CD4-positive, alpha-beta T cell treated with Interferon gamma for 1 hour (primary cell): ENCODE results near the gene PCBP1.
"Not testable (repeated sequence)": the region's sequence is repeated elsewhere in the genome, so short reads cannot be mapped to it uniquely, and the experiment has no call there.

Experiments
- DNase-seq: peaks from one replicate; pipeline ENCODE4 v3.0.0-alpha.2; 2020

PCBP1 gene

GRCh38 chr2:70083344-70084156, 3.7 kb upstream of the PCBP1 start:
- DNase-seq: peak; percentile 47

- peak; percentile 82 for DNase-seq
Observed at GRCh38 chr2:70084973-70085710, 2.1 kb upstream of the PCBP1 start.

- DNase-seq: no peak
Observed at GRCh38 chr2:70085711-70086277, 1.5 kb upstream of the PCBP1 start.

- DNase-seq: peak; percentile 81
Observed at GRCh38 chr2:70086278-70086837, 919 bp upstream of the PCBP1 start.

DNA sequence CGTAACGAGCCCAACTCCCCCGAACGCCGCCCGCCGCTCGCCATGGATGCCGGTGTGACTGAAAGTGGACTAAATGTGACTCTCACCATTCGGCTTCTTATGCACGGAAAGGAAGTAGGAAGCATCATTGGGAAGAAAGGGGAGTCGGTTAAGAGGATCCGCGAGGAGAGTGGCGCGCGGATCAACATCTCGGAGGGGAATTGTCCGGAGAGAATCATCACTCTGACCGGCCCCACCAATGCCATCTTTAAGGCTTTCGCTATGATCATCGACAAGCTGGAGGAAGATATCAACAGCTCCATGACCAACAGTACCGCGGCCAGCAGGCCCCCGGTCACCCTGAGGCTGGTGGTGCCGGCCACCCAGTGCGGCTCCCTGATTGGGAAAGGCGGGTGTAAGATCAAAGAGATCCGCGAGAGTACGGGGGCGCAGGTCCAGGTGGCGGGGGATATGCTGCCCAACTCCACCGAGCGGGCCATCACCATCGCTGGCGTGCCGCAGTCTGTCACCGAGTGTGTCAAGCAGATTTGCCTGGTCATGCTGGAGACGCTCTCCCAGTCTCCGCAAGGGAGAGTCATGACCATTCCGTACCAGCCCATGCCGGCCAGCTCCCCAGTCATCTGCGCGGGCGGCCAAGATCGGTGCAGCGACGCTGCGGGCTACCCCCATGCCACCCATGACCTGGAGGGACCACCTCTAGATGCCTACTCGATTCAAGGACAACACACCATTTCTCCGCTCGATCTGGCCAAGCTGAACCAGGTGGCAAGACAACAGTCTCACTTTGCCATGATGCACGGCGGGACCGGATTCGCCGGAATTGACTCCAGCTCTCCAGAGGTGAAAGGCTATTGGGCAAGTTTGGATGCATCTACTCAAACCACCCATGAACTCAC, 673 bp downstream of the PCBP1 start:
- DNase-seq: peak; percentile 53

GRCh38 chr2:70088598-70089219, 1.4 kb downstream of the PCBP1 start:
- DNase-seq: no peak

DNA sequence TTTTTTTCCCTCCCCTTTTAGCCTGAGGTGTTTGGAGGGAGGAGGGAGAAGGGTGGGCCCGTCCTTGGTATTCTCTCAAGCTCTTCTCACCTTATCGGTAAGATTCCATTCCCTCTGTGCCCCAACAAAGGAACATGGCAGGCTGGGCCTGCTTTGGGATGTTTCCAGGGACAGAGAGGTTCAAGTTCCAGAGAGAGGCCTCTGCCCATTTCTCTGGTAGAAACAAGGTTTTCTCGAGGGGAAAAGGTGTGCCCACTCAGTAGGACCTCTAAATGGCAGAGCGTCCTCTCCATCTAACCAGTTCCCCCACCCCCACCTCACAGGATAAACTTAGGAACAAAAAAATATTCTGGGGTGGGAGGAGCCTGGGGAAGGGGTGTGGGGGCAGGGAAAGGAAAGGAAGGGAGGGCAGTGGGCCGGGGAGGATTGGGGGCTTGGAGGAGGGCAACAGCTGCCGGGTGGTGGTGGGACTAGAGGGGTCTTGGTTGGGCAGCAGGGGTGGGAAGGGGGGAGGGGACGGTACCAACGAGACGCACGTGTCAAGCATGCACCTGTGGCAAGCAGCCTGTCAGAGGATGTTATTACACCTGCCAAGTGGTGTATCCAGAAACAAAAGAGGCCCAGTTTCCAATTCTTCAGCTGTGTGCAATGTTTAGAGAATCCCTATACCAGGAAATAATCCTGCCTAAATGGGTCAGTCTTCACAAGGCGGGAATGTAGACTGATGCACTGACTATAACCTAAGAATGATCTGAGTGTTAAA, 2.1 kb downstream of the PCBP1 start:
- DNase-seq: no peak

DNA sequence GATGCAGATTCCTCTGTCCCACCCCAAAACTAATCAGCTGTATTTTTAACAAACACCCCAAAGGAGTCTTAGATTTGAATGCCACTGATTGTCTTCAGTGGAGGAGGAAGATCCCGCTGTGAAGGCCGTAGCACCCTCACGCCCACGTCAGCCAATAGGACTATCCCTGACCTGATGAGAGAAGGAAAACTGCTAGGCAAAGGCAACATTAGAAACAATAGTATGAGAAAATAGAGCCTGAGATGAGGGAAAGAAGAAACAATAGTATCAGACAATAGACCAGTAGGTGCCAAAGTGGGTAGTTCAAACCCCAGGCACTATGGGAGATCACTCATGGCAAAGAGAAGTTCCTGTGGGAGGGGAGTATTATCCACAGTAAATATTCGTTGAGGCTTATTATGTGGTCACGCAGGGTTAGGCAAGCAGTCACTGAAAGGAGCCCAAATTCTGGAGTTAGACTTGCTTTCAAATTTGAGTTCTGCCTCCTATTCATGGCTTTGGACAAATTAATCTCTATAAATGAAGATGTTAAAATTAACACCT, 2.8 kb downstream of the PCBP1 start:
- DNase-seq: no peak

DNA sequence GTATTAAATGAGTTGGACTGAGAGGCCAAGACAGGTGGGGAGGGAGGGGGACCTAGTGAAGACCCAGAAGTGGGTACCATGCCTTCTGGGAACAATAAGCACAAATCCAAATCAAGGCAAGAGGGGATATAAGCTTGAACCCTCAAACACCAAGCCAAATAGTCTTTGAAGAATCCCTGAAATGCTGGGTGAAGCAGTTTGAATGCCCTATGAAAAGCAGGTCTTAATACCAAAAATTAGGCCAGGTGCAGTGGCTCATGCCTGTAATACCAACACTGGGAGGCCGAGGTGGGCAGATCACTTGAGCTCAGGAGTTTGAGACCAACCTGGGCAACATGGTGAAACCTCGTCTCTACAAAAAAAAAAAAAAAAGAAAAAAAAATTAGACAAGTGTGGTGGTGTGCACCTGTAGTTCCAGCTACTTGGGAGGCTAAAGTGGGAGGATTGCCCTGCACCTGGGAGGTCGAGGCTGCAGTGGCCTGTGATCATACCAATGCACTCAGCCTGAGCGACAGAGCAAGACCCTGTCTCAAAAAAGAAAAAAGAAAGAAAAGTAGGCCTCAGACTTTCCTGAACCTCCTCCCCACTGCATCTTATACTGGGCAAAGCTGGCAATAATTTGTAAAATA, 3.5 kb downstream of the PCBP1 start:
- no peak for DNase-seq

DNA sequence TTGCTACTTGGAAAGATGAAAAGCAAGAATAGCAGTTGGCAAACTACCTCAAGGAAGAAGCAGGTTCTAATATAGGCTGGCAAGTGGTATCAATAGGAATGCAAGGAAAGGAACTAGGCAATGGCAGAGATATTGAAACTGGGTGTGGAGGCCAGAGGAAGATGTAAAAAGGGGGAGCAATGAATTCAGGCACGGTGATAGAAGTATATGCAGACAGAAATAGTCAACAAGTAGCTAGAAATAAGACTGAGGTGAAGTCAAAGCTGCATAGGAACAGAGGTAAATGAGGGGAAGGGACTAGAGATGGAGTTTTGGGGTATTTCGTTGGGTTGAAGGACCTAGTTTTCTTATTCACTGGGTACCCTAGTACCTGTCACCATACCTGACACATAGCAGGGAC, 4.1 kb downstream of the PCBP1 start:
- no peak for DNase-seq

GRCh38 chr2:70091816-70092215, 4.5 kb downstream of the PCBP1 start:
- no peak for DNase-seq

DNA sequence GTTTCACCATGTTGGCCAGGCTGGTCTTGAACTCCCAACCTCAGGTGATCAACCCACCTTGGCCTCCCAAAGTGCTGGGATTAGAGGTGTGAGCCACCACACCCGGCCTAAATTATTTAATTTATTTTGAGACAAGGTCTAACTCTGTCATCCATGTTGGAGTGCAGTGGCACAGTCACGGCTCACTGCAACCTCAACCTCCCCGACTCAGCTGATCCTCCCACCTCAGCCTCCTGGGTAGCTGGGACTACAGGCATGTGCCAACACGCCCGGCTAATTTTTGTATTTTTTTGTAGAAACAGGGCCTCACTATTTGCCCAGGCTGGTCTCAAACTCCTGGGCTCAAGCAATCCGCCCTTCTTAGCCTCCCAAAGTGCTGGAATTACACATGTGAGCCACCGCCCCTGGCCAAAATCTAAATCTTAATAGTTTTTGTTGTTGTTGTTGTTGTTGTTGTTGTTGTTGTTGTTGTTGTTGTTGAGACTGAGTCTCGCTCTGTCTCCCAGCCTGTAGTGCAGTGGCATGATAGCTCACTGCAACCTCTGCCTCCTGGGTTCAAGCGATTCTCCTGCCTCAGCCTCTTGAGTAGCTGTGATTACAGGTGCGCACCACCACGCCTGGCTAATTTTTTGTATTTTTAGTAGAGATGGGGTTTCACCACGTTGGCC, 5.4 kb downstream of the PCBP1 start:
- DNase-seq: not testable (repeated sequence)

DNA sequence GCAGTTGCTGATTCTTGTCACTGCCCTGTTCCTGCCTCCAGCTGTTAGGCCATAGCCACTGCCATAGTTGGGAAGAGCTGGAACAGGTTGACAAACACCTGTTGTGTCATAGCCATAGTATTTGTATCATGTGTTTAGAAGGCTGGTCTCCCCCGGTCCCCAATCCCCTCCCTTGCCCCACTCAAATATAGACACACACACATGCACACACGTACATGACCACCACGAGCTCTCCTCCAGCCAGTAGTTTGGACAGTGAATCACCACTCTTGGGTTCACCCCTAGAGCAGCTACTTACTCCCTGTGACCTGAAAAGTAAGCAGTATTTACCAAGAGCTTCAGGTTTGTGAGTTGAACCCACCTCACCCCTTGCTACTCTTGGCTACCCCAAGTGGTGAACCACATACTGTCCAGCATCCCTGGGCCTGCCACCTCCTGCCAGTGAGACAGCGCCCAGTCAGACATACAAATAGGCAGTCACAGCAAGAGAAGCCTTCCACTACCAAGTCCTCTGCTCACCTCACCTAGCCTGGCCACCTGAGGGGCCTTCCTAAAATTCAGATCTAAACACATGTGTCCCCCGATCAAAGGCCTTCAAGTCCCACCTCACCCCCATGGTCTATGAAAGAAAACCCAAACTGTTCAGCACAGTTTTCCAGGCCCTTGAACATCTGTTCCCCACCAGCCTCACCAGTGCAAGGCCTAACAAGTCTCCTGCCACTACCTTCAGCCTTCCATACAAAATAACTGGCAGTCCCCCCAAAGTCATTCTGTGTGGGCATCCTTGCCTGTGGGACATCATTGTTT, 7.1 kb downstream of the PCBP1 start:
- no peak for DNase-seq

- DNase-seq: peak; percentile 77
Observed at GRCh38 chr2:70094978-70095719, 7.9 kb downstream of the PCBP1 start.

DNA sequence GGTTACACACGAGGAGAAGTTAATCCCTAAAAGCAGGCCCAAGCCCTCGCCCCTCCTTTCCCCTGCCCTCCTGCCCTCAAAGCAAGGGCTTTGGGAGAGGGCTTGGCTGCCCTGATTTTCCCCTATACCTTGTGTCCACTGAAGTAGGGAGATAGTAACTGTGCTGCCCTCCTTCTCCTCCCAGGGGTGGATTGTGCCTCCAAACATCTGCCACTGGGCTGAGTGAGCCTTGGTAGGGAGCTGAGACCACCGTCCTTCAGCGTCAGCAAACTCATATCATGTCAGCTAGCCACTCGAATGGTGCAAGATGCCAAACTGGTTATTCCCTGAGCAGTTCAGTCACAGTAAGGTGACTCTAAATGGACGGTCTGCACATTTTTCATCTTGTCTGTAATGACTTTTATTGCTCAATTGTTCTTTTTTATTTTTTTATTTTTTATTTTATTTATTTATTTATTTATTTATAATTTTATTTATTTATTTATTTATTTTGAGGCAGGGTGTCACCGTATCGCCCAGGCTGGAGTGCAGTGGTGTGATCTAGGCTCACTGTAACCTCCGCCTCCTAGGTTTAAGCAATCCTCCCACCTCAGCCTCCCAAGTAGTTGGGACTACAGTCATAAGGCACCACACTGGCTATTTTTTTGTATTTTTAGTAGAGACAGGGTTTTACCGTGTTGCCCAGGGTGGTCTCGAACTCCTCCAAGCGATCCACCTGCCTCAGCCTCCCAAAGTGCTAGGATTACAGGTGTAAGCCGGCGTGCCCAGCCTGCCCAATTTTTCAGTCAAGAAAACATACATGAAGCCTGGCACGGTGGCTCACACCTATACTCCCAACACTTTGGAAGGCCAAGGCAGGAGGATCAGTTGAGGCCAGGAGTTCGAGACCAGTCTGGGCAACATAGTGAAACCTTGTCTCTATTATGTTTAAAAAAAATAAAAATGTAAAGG, 8.7 kb downstream of the PCBP1 start:
- DNase-seq: no peak

- no peak for DNase-seq
Observed at GRCh38 chr2:70098032-70098431, 10.8 kb downstream of the PCBP1 start.

DNA sequence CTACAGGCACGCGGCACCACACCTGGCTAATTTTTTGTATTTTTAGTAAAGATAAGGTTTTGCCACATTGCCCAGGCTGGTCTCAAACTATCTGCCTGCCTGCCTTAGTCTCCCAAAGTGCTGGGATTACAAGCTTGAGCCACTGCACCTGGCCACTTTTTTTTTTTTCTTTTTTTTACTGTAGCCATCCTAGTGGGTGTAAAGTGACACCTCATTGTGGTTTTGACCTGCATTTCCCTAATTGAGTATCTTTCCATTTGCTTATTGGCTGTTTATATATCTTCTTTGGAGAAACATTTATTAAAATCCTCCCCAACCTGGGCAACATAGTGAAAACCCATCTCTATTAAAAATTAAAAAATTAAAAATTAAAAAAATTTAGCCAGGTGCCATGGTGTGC, 12.0 kb downstream of the PCBP1 start:
- DNase-seq: no peak
